ENCODE data around the gene CPNE7. TPM values are rescaled to one million over a fixed set of nuclear protein-coding genes. Genes with fewer than 3 reads are reported as not detected.

CPNE7 gene
- polyA plus RNA-seq, 1 donor from 2014 or later: 0.15 TPM

GRCh38 chr16:89600956-89601355 is 25.4 kb downstream of the CPNE7 start:
- Histone ChIP-seq H3K9me3 (ENCODE audit: low read length) (no peaks in the 10 kb centered on the region), H3K27ac (ENCODE audit: low read length) (no peak overlapping the region), H2AFZ (ENCODE audit: low read depth, low read length) (no peak overlapping the region), H3K79me2 (replicated peaks; ENCODE audit: insufficient read depth, low read length) (no peaks in the 10 kb centered on the region), H3K36me3 (ENCODE audit: insufficient read depth, low read length) (no peaks in the 10 kb centered on the region), H3K9me2 (ENCODE audit: insufficient read depth, low read length) (no peaks in the 10 kb centered on the region), H3K27me3 (ENCODE audit: insufficient read depth, low read depth, low read length) (no peaks in the 10 kb centered on the region), H3K4me2 (ENCODE audit: low read length) (no peak overlapping the region), H3K9ac (ENCODE audit: low read length) (no peak overlapping the region), H4K20me1 (ENCODE audit: insufficient read depth) (no peaks in the 10 kb centered on the region), H3K4me3 (ENCODE audit: low read length) (no peak overlapping the region), H3F3A (ENCODE audit: insufficient read depth, low read length, poor library complexity, severe bottlenecking) (no peaks in the 10 kb centered on the region)
- TF ChIP-seq SMC3 (conservative IDR thresholded peaks at IDR 0.05; ENCODE audit: poor library complexity): no peak
- TF ChIP-seq EZH2 (IDR thresholded peaks at IDR 0.05; ENCODE audit: borderline replicate concordance, insufficient read depth, low read length, poor library complexity, severe bottlenecking): no peak
- TF ChIP-seq EP300 (conservative IDR thresholded peaks at IDR 0.05; ENCODE audit: poor library complexity, severe bottlenecking): no peak
- no peak for TF ChIP-seq RAD21 (conservative IDR thresholded peaks at IDR 0.05)
- no peak for TF ChIP-seq POLR2AphosphoS5 (IDR thresholded peaks at IDR 0.05)

GRCh38 chr16:89601906-89602272 is 26.3 kb downstream of the CPNE7 start:
- no peaks in the 10 kb centered on the region for H3K79me2 ChIP-seq (replicated peaks; ENCODE audit: insufficient read depth, low read length)
- H2AFZ ChIP-seq (ENCODE audit: low read depth, low read length): no peak overlapping the region
- H3K9me2 ChIP-seq (ENCODE audit: insufficient read depth, low read length): no peaks in the 10 kb centered on the region
- H4K20me1 ChIP-seq (ENCODE audit: insufficient read depth): no peaks in the 10 kb centered on the region
- no peaks in the 10 kb centered on the region for H3K27me3 ChIP-seq (ENCODE audit: insufficient read depth, low read depth, low read length)
- H3K4me2 ChIP-seq (ENCODE audit: low read length): no peak overlapping the region
- peak overlapping the region; percentile 47 for H3K27ac ChIP-seq (ENCODE audit: low read length)
- H3K9ac ChIP-seq (ENCODE audit: low read length): peak overlapping the region; percentile 31
- no peaks in the 10 kb centered on the region for H3F3A ChIP-seq (ENCODE audit: insufficient read depth, low read length, poor library complexity, severe bottlenecking)
- peak overlapping the region; percentile 18 for H3K4me3 ChIP-seq (ENCODE audit: low read length)
- H3K36me3 ChIP-seq (ENCODE audit: insufficient read depth, low read length): no peaks in the 10 kb centered on the region
- no peaks in the 10 kb centered on the region for H3K9me3 ChIP-seq (ENCODE audit: low read length)
- TF ChIP-seq MXI1 (conservative IDR thresholded peaks at IDR 0.05; ENCODE audit: poor library complexity, severe bottlenecking) (no peak), CTCF (IDR thresholded peaks at IDR 0.05; ENCODE audit: poor library complexity, severe bottlenecking) (no peak), REST (IDR thresholded peaks at IDR 0.05; ENCODE audit: borderline replicate concordance) (no peak), EP300 (conservative IDR thresholded peaks at IDR 0.05; ENCODE audit: poor library complexity, severe bottlenecking) (no peak)
